GM23338 (cell line): ENCODE measurements around the gene POLR1A. TPM values are rescaled to one million over a fixed set of nuclear protein-coding genes. Genes with fewer than 3 reads are reported as not detected.

ENCODE experiments used
- ATAC-seq: fragments of 200-7000 bp; cut with Tn5 transposase; 3 replicates; pipeline ENCODE4 v1.9.1; 2020
- DNase-seq: peaks from one replicate; pipeline ENCODE4 v3.0.0-alpha.2; 2015; ENCODE audit warnings: low spot score
- H2AFZ ChIP-seq: fragments of 200-600 bp; sonication (generic); 2 replicates; pipeline ENCODE4 v1.8.0; 2016; ENCODE audit warnings: antibody characterized with exemption, mild to moderate bottlenecking, moderate library complexity
- H3F3A ChIP-seq: fragments of 200-600 bp; sonication (generic); replicated peaks from 2 replicates; pipeline ENCODE4 v1.8.0; 2017; ENCODE audit warnings: antibody characterized with exemption, mixed run types, low read depth
- H3K27ac ChIP-seq: fragments of 200-600 bp; sonication (generic); 2 replicates; pipeline ENCODE4 v1.6.1; 2016; ENCODE audit warnings: low read depth
- H3K27me3 ChIP-seq: fragments of 200-600 bp; sonication (generic); 2 replicates; pipeline ENCODE4 v1.8.0; 2016; ENCODE audit warnings: mild to moderate bottlenecking, mixed run types, moderate library complexity; ENCODE audit not compliant: insufficient read depth
- H3K36me3 ChIP-seq: fragments of 200-600 bp; sonication (generic); 2 replicates; pipeline ENCODE4 v1.8.0; 2016; ENCODE audit warnings: mild to moderate bottlenecking; ENCODE audit not compliant: insufficient read depth
- H3K4me1 ChIP-seq: fragments of 200-600 bp; sonication (generic); 2 replicates; pipeline ENCODE4 v1.8.0; 2016; ENCODE audit warnings: mild to moderate bottlenecking, moderate library complexity; ENCODE audit not compliant: insufficient read depth
- H3K4me2 ChIP-seq: fragments of 200-600 bp; sonication (generic); 2 replicates; pipeline ENCODE4 v1.7.1; 2017; ENCODE audit warnings: mixed run types
- H3K4me3 ChIP-seq: fragments of 200-600 bp; sonication (generic); 2 replicates; pipeline ENCODE4 v1.6.1; 2016; ENCODE audit warnings: mixed run types
- H3K79me2 ChIP-seq: fragments of 200-600 bp; sonication (generic); replicated peaks from 2 replicates; pipeline ENCODE4 v1.8.0; 2017; ENCODE audit warnings: mild to moderate bottlenecking; ENCODE audit not compliant: insufficient read depth
- H3K9me2 ChIP-seq: fragments of 200-600 bp; sonication (generic); 2 replicates; pipeline ENCODE4 v1.8.0; 2017; ENCODE audit not compliant: insufficient read depth
- H4K20me1 ChIP-seq: fragments of 200-600 bp; sonication (generic); replicated peaks from 2 replicates; pipeline ENCODE4 v1.8.0; 2017; ENCODE audit warnings: mild to moderate bottlenecking; ENCODE audit not compliant: insufficient read depth
- H3K27ac Mint-ChIP-seq: 2 replicates; pipeline ENCODE4 v1.8.0; 2020; ENCODE audit warnings: inconsistent platforms, mild to moderate bottlenecking, moderate library complexity, mixed read lengths
- H3K27me3 Mint-ChIP-seq: 3 replicates; pipeline ENCODE4 v1.8.0; 2022; ENCODE audit warnings: low read depth, mild to moderate bottlenecking, moderate library complexity, mixed read lengths, inconsistent platforms; ENCODE audit not compliant: insufficient read depth, poor library complexity
- H3K36me3 Mint-ChIP-seq: 3 replicates; pipeline ENCODE4 v1.8.0; 2021; ENCODE audit warnings: low read depth, mild to moderate bottlenecking, inconsistent platforms, moderate library complexity, mixed read lengths
- H3K4me1 Mint-ChIP-seq: 3 replicates; pipeline ENCODE4 v1.8.0; 2020; ENCODE audit warnings: mild to moderate bottlenecking, inconsistent platforms, mixed read lengths
- H3K4me3 Mint-ChIP-seq: 3 replicates; pipeline ENCODE4 v1.8.0; 2021; ENCODE audit warnings: moderate library complexity, mild to moderate bottlenecking, inconsistent platforms, mixed read lengths
- H3K9me3 Mint-ChIP-seq: 3 replicates; pipeline ENCODE4 v1.8.0; 2020; ENCODE audit warnings: moderate library complexity, mild to moderate bottlenecking, inconsistent platforms, mixed read lengths
- CREB1 ChIP-seq: fragments of 250-450 bp; sonication (Bioruptor Pico); IDR thresholded peaks from 2 replicates; pipeline ENCODE4 v1.5.0; 2020; ENCODE audit warnings: low read depth, mild to moderate bottlenecking, moderate library complexity
- EZH2 ChIP-seq: fragments of 200-600 bp; sonication (generic); IDR thresholded peaks from one replicate; pipeline ENCODE4 v1.8.0; 2017; ENCODE audit warnings: antibody characterized with exemption, mild to moderate bottlenecking, low read depth; ENCODE audit not compliant: unreplicated experiment
- EZH2phosphoT487 ChIP-seq: fragments of 200-600 bp; sonication (generic); IDR thresholded peaks from one replicate; pipeline ENCODE4 v1.8.1; 2018; ENCODE audit warnings: antibody characterized with exemption; ENCODE audit not compliant: unreplicated experiment
- JUNB ChIP-seq: IDR thresholded peaks from one replicate; pipeline ENCODE4 v1.6.1; 2016; ENCODE audit warnings: antibody characterized with exemption; ENCODE audit not compliant: unreplicated experiment
- NANOG ChIP-seq: IDR thresholded peaks from 2 replicates; pipeline ENCODE4 v1.6.1; 2016; ENCODE audit warnings: antibody characterized with exemption, borderline replicate concordance
- POLR2AphosphoS5 ChIP-seq: IDR thresholded peaks from 2 replicates; pipeline ENCODE4 v1.6.1; 2016; ENCODE audit warnings: antibody characterized with exemption, low read depth
- STAT1 ChIP-seq: IDR thresholded peaks from one replicate; pipeline ENCODE4 v1.6.1; 2016; ENCODE audit warnings: antibody characterized with exemption; ENCODE audit not compliant: unreplicated experiment
- ZNF114 ChIP-seq: fragments of 250-450 bp; sonication (Bioruptor Pico); IDR thresholded peaks from 2 replicates; pipeline ENCODE4 v1.5.0; 2020; ENCODE audit warnings: mild to moderate bottlenecking, moderate library complexity
- ZNF331 ChIP-seq: fragments of 250-450 bp; sonication (Bioruptor Pico); IDR thresholded peaks from 2 replicates; pipeline ENCODE4 v1.5.0; 2020; ENCODE audit warnings: low read depth, mild to moderate bottlenecking, moderate library complexity
- ZNF462 ChIP-seq: fragments of 250-450 bp; sonication (Bioruptor Pico); IDR thresholded peaks from 2 replicates; pipeline ENCODE4 v1.5.0; 2020; ENCODE audit warnings: mild to moderate bottlenecking, moderate library complexity
- polyA plus RNA-seq: library from polyadenylated mRNA; unstranded; fragments of >200 nt; fragmentation: Nextera tagmentation; extraction: Ambion mirVana; gene quantifications from 2 replicates; pipeline ENCODE4 v1.2.1, GENCODE V29; 2016
- total RNA-seq: library from RNA; depleted of rRNA; stranded (reverse); fragments of >200 nt; shearing (Covaris generic); gene quantifications from 2 replicates; pipeline ENCODE4 v1.2.3, GENCODE V29; 2014
- TF ChIP-seq, protein P1 (sequence below), 2 experiments: fragments of 200-600 bp in 1 of 2; sonication (generic) in 1 of 2; conservative IDR thresholded peaks; 2 replicates each; pipeline versions ENCODE4 v1.5.1 to v1.6.1; 2016 to 2017; ENCODE audit warnings: antibody characterized with exemption in 2 of 2, low read depth in 2 of 2, mild to moderate bottlenecking in 2 of 2, moderate library complexity in 1 of 2
- TF ChIP-seq, protein P2 (sequence below): IDR thresholded peaks from one replicate; pipeline ENCODE4 v1.6.1; 2018; ENCODE audit warnings: antibody characterized with exemption; ENCODE audit not compliant: unreplicated experiment

POLR1A gene
- total and polyA plus RNA-seq, 2 experiments from 2014 or later: 13.8 to 43.2 TPM

GRCh38 chr2:86143926-86144685 is 38.4 kb upstream of the POLR1A start:
- Mint-ChIP-seq H3K4me3 (no peak overlapping the region), H3K4me1 (no peaks in the 10 kb centered on the region), H3K36me3 (peaks cover 75% of the 10 kb centered on the region), H3K9me3 (no peaks in the 10 kb centered on the region), H3K27ac (no peak overlapping the region), H3K27me3 (peaks cover 13% of the 10 kb centered on the region)
- Histone ChIP-seq H3K4me2 (no peak overlapping the region), H3K27ac (peak overlapping the region; percentile 50; the same call in 1 of the 2 replicates), H3K36me3 (peaks cover 43% of the 10 kb centered on the region), H3K27me3 (no peaks in the 10 kb centered on the region), H3K4me1 (no peaks in the 10 kb centered on the region), H3K4me3 (no peak overlapping the region), H2AFZ (no peak overlapping the region), H3F3A (peaks cover 9% of the 10 kb centered on the region; the same call in 1 of the 2 replicates), H3K9me2 (no peaks in the 10 kb centered on the region), H3K79me2 (no peaks in the 10 kb centered on the region), H4K20me1 (peaks cover 28% of the 10 kb centered on the region)
- no peak for DNase-seq
- no peak for ATAC-seq
- no peak for TF ChIP-seq EZH2
- TF ChIP-seq STAT1: no peak
- no peak for TF ChIP-seq ZNF114 (CRISPR knock-in tag)
- no peak for TF ChIP-seq ZNF462
- TF ChIP-seq POLR2AphosphoS5: no peak
- no peak for TF ChIP-seq NANOG
- no peak for TF ChIP-seq EZH2phosphoT487
- TF ChIP-seq CREB1 (CRISPR knock-in tag): no peak
- TF ChIP-seq ZNF331 (CRISPR knock-in tag): no peak
- TF ChIP-seq, protein P1, sequence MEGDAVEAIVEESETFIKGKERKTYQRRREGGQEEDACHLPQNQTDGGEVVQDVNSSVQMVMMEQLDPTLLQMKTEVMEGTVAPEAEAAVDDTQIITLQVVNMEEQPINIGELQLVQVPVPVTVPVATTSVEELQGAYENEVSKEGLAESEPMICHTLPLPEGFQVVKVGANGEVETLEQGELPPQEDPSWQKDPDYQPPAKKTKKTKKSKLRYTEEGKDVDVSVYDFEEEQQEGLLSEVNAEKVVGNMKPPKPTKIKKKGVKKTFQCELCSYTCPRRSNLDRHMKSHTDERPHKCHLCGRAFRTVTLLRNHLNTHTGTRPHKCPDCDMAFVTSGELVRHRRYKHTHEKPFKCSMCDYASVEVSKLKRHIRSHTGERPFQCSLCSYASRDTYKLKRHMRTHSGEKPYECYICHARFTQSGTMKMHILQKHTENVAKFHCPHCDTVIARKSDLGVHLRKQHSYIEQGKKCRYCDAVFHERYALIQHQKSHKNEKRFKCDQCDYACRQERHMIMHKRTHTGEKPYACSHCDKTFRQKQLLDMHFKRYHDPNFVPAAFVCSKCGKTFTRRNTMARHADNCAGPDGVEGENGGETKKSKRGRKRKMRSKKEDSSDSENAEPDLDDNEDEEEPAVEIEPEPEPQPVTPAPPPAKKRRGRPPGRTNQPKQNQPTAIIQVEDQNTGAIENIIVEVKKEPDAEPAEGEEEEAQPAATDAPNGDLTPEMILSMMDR (conservative IDR thresholded peaks at IDR 0.05; ENCODE audit: low read depth in 2 of 2): no peak
- no peak for TF ChIP-seq JUNB
- TF ChIP-seq, protein P2, sequence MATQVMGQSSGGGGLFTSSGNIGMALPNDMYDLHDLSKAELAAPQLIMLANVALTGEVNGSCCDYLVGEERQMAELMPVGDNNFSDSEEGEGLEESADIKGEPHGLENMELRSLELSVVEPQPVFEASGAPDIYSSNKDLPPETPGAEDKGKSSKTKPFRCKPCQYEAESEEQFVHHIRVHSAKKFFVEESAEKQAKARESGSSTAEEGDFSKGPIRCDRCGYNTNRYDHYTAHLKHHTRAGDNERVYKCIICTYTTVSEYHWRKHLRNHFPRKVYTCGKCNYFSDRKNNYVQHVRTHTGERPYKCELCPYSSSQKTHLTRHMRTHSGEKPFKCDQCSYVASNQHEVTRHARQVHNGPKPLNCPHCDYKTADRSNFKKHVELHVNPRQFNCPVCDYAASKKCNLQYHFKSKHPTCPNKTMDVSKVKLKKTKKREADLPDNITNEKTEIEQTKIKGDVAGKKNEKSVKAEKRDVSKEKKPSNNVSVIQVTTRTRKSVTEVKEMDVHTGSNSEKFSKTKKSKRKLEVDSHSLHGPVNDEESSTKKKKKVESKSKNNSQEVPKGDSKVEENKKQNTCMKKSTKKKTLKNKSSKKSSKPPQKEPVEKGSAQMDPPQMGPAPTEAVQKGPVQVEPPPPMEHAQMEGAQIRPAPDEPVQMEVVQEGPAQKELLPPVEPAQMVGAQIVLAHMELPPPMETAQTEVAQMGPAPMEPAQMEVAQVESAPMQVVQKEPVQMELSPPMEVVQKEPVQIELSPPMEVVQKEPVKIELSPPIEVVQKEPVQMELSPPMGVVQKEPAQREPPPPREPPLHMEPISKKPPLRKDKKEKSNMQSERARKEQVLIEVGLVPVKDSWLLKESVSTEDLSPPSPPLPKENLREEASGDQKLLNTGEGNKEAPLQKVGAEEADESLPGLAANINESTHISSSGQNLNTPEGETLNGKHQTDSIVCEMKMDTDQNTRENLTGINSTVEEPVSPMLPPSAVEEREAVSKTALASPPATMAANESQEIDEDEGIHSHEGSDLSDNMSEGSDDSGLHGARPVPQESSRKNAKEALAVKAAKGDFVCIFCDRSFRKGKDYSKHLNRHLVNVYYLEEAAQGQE: no peak
